ENCODE measurements around the gene ANO2. TPM values are rescaled to one million over a fixed set of nuclear protein-coding genes. Genes with fewer than 3 reads are reported as not detected.

Gene ANO2
- total and polyA plus RNA-seq, 2 donors (not counting 3 experiments of a cell fraction or from before 2014, with no cell fraction given) = 15.4 to 65.0 TPM

- FAIRE-seq (no peak), DNase-seq (ENCODE audit: low read depth, low spot score) (no peak)
- Histone ChIP-seq H3K9ac (replicated peaks; ENCODE audit: extremely low read depth, insufficient read depth, low read length) (no peak overlapping the region), H3K27ac (ENCODE audit: insufficient read depth, low read depth, low read length) (no peak overlapping the region), H3K9me1 (replicated peaks; ENCODE audit: control insufficient read depth, extremely low read depth, insufficient read depth, low read length) (no peaks in the 10 kb centered on the region), H3K79me2 (ENCODE audit: control insufficient read depth, insufficient read depth, low read length) (no peaks in the 10 kb centered on the region), H3K36me3 (ENCODE audit: control insufficient read depth in 2 of 2, extremely low read depth in 1 of 2, insufficient read depth in 2 of 2, low read length in 2 of 2) (no peaks in the 10 kb centered on the region), H3K9me3 (replicated peaks; ENCODE audit: control insufficient read depth, insufficient read depth, low read length) (no peaks in the 10 kb centered on the region), H3K4me2 (ENCODE audit: insufficient read depth, low read length) (no peak overlapping the region), H3K27me3 (ENCODE audit: control insufficient read depth in 2 of 2, insufficient read depth in 2 of 2, low read length in 2 of 2) (peaks cover 17 to 51% of the 10 kb centered on the region in 2 experiments), H2AFZ (ENCODE audit: low read depth, low read length) (no peak overlapping the region), H3K4me3 (replicated peaks in 1 of 3; ENCODE audit: insufficient read depth in 1 of 3, low read depth in 1 of 3, low read length in 3 of 3) (no peak overlapping the region), H4K20me1 (replicated peaks; ENCODE audit: control insufficient read depth, extremely low read depth, insufficient read depth, low read length) (no peaks in the 10 kb centered on the region), H3K4me1 (ENCODE audit: control insufficient read depth, extremely low read depth, insufficient read depth, low read length) (no peaks in the 10 kb centered on the region)
- CTCF ChIA-PET = no interaction called here
- POLR2A ChIA-PET = no interaction called here
- no peak for TF ChIP-seq MAX (IDR thresholded peaks at IDR 0.05; ENCODE audit: insufficient read depth, insufficient read length)
- no peak for TF ChIP-seq CTCF (IDR thresholded peaks at IDR 0.05; ENCODE audit: extremely low read depth in 1 of 2, insufficient read depth in 1 of 2, low read depth in 1 of 2, low read length in 2 of 2)
- TF ChIP-seq FOS (IDR thresholded peaks at IDR 0.05; ENCODE audit: borderline replicate concordance, insufficient read depth, low read length) = no peak
- no peak for TF ChIP-seq POLR2A (IDR thresholded peaks at IDR 0.05; ENCODE audit: low read depth, low read length)
- no peak for TF ChIP-seq POLR2AphosphoS5 (IDR thresholded peaks at IDR 0.05; ENCODE audit: insufficient read depth, low read depth, low read length)
- no peak for TF ChIP-seq GATA2 (IDR thresholded peaks at IDR 0.05; ENCODE audit: insufficient read depth, insufficient read length, low read depth, low read length)
- TF ChIP-seq EZH2 (IDR thresholded peaks at IDR 0.05; ENCODE audit: borderline replicate concordance, low read depth, low read length, severe bottlenecking) = no peak
- no TSS peak for BruUV-seq (replicated peaks)
- intact Hi-C loops (cut with micrococcal nuclease) (no loop called here), dilution Hi-C loops (cut with MboI; ENCODE audit: extremely low pct_ligation_motif_present, low sequenced_read_pairs) (no loop called here)
These were observed 410.4 kb downstream of the ANO2 start for GRCh38 chr12:5534426-5535199.
